IMR-90 (cell line): ENCODE results near the gene MAGI3. TPM values are rescaled to one million over a fixed set of nuclear protein-coding genes. Genes with fewer than 3 reads are reported as not detected.

Source experiments
- ATAC-seq: fragments of 200-7000 bp; cut with Tn5 transposase; 2 replicates; pipeline ENCODE4 v1.9.1; 2020; ENCODE audit warnings: low read depth, mild to moderate bottlenecking, moderate library complexity
- BruUV-seq: library from RNA; stranded (reverse); fragments of 400-500 nt; replicated peaks from 2 replicates; lab custom pipeline; 2021; lab: Mats Ljungman, UMichigan
- CTCF ChIA-PET: fragments of 300-600 bp; formaldehyde crosslinking; extraction: SDS; loops from one replicate; lab custom pipeline; 2021; ENCODE audit warnings: antibody characterized with exemption; lab: Yijun Ruan, JAX
- POLR2A ChIA-PET: fragments of 300-600 bp; sonication (Branson Sonifier 250); formaldehyde crosslinking; loops from one replicate; lab custom pipeline; 2022; ENCODE audit warnings: antibody characterized with exemption; ENCODE audit not compliant: unreplicated experiment; lab: Charles Lee
- DNase-seq: peaks from one replicate; pipeline ENCODE4 v3.0.0; 2013
- H2AFZ ChIP-seq: replicated peaks from 2 replicates; pipeline ENCODE3; 2013; ENCODE audit warnings: low read length, mild to moderate bottlenecking; ENCODE audit not compliant: poor library complexity
- H2AK5ac ChIP-seq: 2 replicates; pipeline ENCODE4 v1.6.1; 2013; ENCODE audit warnings: low read depth, low read length, inconsistent platforms
- H2AK9ac ChIP-seq: replicated peaks from 2 replicates; pipeline ENCODE3; 2013; ENCODE audit warnings: mild to moderate bottlenecking, low read depth, low read length, moderate library complexity; ENCODE audit not compliant: poor library complexity
- H2BK120ac ChIP-seq: 2 replicates; pipeline ENCODE4 v1.6.1; 2013; ENCODE audit warnings: low read depth, low read length, inconsistent platforms
- H2BK15ac ChIP-seq: 3 replicates; pipeline ENCODE4 v1.6.1; 2013; ENCODE audit warnings: low read depth, low read length, inconsistent platforms
- H2BK20ac ChIP-seq: 2 replicates; pipeline ENCODE4 v1.6.1; 2013; ENCODE audit warnings: low read depth, mild to moderate bottlenecking, inconsistent platforms, low read length, moderate library complexity
- H2BK5ac ChIP-seq: 2 replicates; pipeline ENCODE4 v1.6.1; 2013; ENCODE audit warnings: mild to moderate bottlenecking, low read depth, low read length, inconsistent platforms; ENCODE audit not compliant: poor library complexity, severe bottlenecking
- H3K14ac ChIP-seq: replicated peaks from 2 replicates; pipeline ENCODE4 v1.6.1; 2013; ENCODE audit warnings: low read depth, low read length, inconsistent platforms
- H3K18ac ChIP-seq: 2 replicates; pipeline ENCODE4 v1.6.1; 2013; ENCODE audit warnings: low read depth, low read length, control low read depth
- H3K23ac ChIP-seq: 2 replicates; pipeline ENCODE4 v1.6.1; 2013; ENCODE audit warnings: low read depth, low read length, inconsistent platforms
- H3K27ac ChIP-seq: 2 replicates; pipeline ENCODE4 v1.5.1; 2013; ENCODE audit warnings: mild to moderate bottlenecking, control low read depth, low read length; ENCODE audit not compliant: insufficient read depth
- H3K27me3 ChIP-seq: 2 replicates; pipeline ENCODE4 v1.6.1; 2013; ENCODE audit warnings: low read length; ENCODE audit not compliant: control insufficient read depth, insufficient read depth
- H3K36me3 ChIP-seq: 2 replicates; pipeline ENCODE4 v1.6.1; 2013; ENCODE audit warnings: low read length, mixed read lengths; ENCODE audit not compliant: control insufficient read depth, insufficient read depth
- H3K4ac ChIP-seq: 2 replicates; pipeline ENCODE4 v1.6.1; 2013; ENCODE audit warnings: low read depth, low read length, inconsistent platforms
- H3K4me1 ChIP-seq: 2 replicates; pipeline ENCODE4 v1.6.1; 2013; ENCODE audit warnings: low read length, mixed read lengths; ENCODE audit not compliant: control insufficient read depth, insufficient read depth
- H3K4me2 ChIP-seq: 2 replicates; pipeline ENCODE4 v1.6.1; 2013; ENCODE audit warnings: low read depth, mild to moderate bottlenecking, control low read depth, low read length, moderate library complexity
- H3K4me3 ChIP-seq: 2 replicates; pipeline ENCODE4 v1.5.1; 2013; ENCODE audit warnings: low read depth, mild to moderate bottlenecking, control low read depth, low read length, moderate library complexity; ENCODE audit not compliant: insufficient read depth
- H3K56ac ChIP-seq: 2 replicates; pipeline ENCODE4 v1.6.1; 2013; ENCODE audit warnings: low read length, inconsistent platforms; ENCODE audit not compliant: insufficient read depth; ENCODE audit errors: extremely low read depth
- H3K79me1 ChIP-seq, 2 experiments: 2 replicates each; pipeline ENCODE4 v1.6.1; 2013; ENCODE audit warnings: low read length in 2 of 2, inconsistent platforms in 1 of 2, low read depth in 1 of 2
- H3K9ac ChIP-seq: 2 replicates; pipeline ENCODE4 v1.6.1; 2013; ENCODE audit warnings: low read depth, low read length, control low read depth
- H3K9me1 ChIP-seq: 2 replicates; pipeline ENCODE4 v1.6.1; 2013; ENCODE audit warnings: low read length, inconsistent platforms; ENCODE audit not compliant: insufficient read depth
- H3K9me3 ChIP-seq: 2 replicates; pipeline ENCODE4 v1.6.1; 2013; ENCODE audit warnings: low read length; ENCODE audit not compliant: control insufficient read depth, insufficient read depth
- H4K20me1 ChIP-seq: 2 replicates; pipeline ENCODE4 v1.6.1; 2013; ENCODE audit warnings: low read length, inconsistent platforms; ENCODE audit not compliant: insufficient read depth
- H4K5ac ChIP-seq: 2 replicates; pipeline ENCODE4 v1.6.1; 2013; ENCODE audit warnings: mild to moderate bottlenecking, low read depth, low read length, control low read depth
- H4K8ac ChIP-seq, 2 experiments: 2 replicates each; pipeline ENCODE4 v1.6.1; 2013; ENCODE audit warnings: low read depth in 2 of 2, low read length in 2 of 2, control low read depth in 1 of 2, inconsistent platforms in 1 of 2
- H4K91ac ChIP-seq: 2 replicates; pipeline ENCODE4 v1.6.1; 2013; ENCODE audit warnings: low read depth, low read length, inconsistent platforms; ENCODE audit not compliant: insufficient read depth
- BHLHE40 ChIP-seq: fragments of 150-350 bp; IDR thresholded peaks from 2 replicates; pipeline ENCODE4 v1.6.1; 2016; ENCODE audit warnings: mild to moderate bottlenecking, low read depth, low read length
- CEBPB ChIP-seq: IDR thresholded peaks from 2 replicates; pipeline ENCODE4 v1.6.1; 2012; ENCODE audit warnings: low read depth, low read length, improper control_type of control experiment
- CHD1 ChIP-seq: IDR thresholded peaks from 2 replicates; pipeline ENCODE4 v1.6.1; 2012; ENCODE audit warnings: low read depth, low read length, improper control_type of control experiment
- CTCF ChIP-seq: conservative IDR thresholded peaks from 2 replicates; pipeline ENCODE4 v1.5.1; 2012; ENCODE audit warnings: mild to moderate bottlenecking, low read depth, low read length, improper control_type of control experiment
- FOS ChIP-seq: fragments of 150-350 bp; IDR thresholded peaks from 2 replicates; pipeline ENCODE4 v1.6.1; 2016; ENCODE audit warnings: low read depth, low read length
- MAFK ChIP-seq: IDR thresholded peaks from 2 replicates; pipeline ENCODE4 v1.6.1; 2012; ENCODE audit warnings: low read depth, low read length, improper control_type of control experiment
- MAZ ChIP-seq: IDR thresholded peaks from 2 replicates; pipeline ENCODE4 v1.6.1; 2012; ENCODE audit warnings: low read depth, mild to moderate bottlenecking, low read length, improper control_type of control experiment, moderate library complexity, borderline replicate concordance
- MXI1 ChIP-seq: IDR thresholded peaks from 2 replicates; pipeline ENCODE4 v1.6.1; 2012; ENCODE audit warnings: low read depth, mild to moderate bottlenecking, low read length, moderate library complexity, borderline replicate concordance
- NFE2L2 ChIP-seq: fragments of 150-350 bp; IDR thresholded peaks from 2 replicates; pipeline ENCODE4 v1.6.1; 2016; ENCODE audit warnings: low read depth, mild to moderate bottlenecking, low read length
- RAD21 ChIP-seq: IDR thresholded peaks from 2 replicates; pipeline ENCODE4 v1.6.1; 2012; ENCODE audit warnings: low read length, improper control_type of control experiment
- USF2 ChIP-seq: fragments of 150-350 bp; IDR thresholded peaks from 2 replicates; pipeline ENCODE4 v1.6.1; 2017; ENCODE audit warnings: mild to moderate bottlenecking, antibody characterized with exemption, low read length, low read depth
- WGBS, 2 experiments: methylation state at CpG; one replicate each; pipeline versions ENCODE4 v1.1.5 to v1.1.7; 2013; ENCODE audit warnings: missing lambda C conversion rate in 2 of 2; ENCODE audit not compliant: insufficient read length in 1 of 2; ENCODE audit errors: extremely low coverage in 2 of 2; 5-methylcytosine and 5-hydroxymethylcytosine counted together
- dilution Hi-C: fragments of 300-500 bp; cut with HindIII; formaldehyde crosslinking; loops from one replicate; pipeline ENCODE4 v1.14.3; 2018; ENCODE audit warnings: low sequenced_read_pairs; ENCODE audit not compliant: unreplicated experiment
- in situ Hi-C: fragments of 300-500 bp; cut with MboI; formaldehyde crosslinking; loops from 3 replicates; pipeline ENCODE4 v1.14.3; 2019; ENCODE audit warnings: low sequenced_read_pairs, inconsistent platforms, mixed read lengths
- intact Hi-C: fragments of 100-400 bp; cut with micrococcal nuclease; formaldehyde crosslinking; loops from 2 replicates; pipeline ENCODE4 v1.10.0; 2022
- polyA plus RNA-seq, 3 experiments: library from polyadenylated mRNA; depleted of rRNA; stranded (reverse); fragments of >200 nt; gene quantifications; 2 replicates each; pipeline ENCODE4 v1.2.3, GENCODE V29; 2012; ENCODE audit warnings: low replicate concordance in 1 of 3
- total RNA-seq: library from RNA; depleted of rRNA; stranded (reverse); fragments of >200 nt; gene quantifications from 2 replicates; pipeline ENCODE4 v1.2.3, GENCODE V29; 2012

The MAGI3 gene
- total and polyA plus RNA-seq, 2 of the 4 experiments (the other 2 are of a cell fraction) = 2.5 to 8.8 TPM

GRCh38 chr1:113388621-113389358 is 1.5 kb upstream of the MAGI3 start (continued):
- no peak for TF ChIP-seq USF2

DNA sequence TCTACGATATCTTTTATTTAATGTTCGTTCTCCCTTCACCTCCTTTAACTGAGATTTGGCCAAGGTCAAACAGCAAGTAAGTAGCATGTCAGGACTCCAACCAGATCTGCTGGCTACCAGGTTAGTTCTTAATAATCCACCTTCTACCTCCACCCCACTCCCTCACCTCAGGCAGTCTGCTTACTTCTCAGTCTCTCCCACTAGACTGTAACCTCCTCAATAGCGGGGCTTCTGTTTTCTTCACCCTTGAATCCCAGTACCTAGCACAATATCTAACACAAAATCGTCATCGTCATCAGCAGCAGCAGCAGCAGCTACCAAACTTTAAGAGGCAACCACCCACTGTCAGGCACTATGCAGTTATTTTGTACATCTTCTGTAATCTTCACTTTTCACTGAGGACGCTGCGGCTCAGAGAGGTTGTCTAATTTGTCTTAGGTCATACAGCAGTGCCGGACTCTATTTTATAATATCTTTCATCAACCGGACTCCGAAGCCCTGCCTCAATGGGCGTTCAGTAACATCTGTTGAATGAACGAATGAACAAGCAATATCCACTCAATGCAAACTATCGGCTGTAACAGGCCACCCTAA is 859 bp upstream of the MAGI3 start:
- CTCF ChIA-PET = interaction anchor here (0.7 to 1.3 kb wide), 2 partner anchors 51 to 129 kb away, joined by 3 to 4 read pairs; no protein-coding TSS in a partner anchor
- DNase-seq (no peak), ATAC-seq (peak; percentile 0; the same call in 1 of the 2 replicates)
- Histone ChIP-seq H3K27me3 (no peaks in the 10 kb centered on the region), H4K20me1 (peaks cover 5% of the 10 kb centered on the region; the same call in 1 of the 2 replicates), H3K4me3 (peak overlapping the region; percentile 72), H3K18ac (no peak overlapping the region), H3K9ac (peak overlapping the region; percentile 48), H4K91ac (no peak overlapping the region), H3K4ac (no peak overlapping the region; the same call in 1 of the 2 replicates), H3K9me3 (peaks cover 2% of the 10 kb centered on the region; the same call in 1 of the 2 replicates), H3K4me1 (peaks cover 6% of the 10 kb centered on the region), H3K4me2 (peak overlapping the region; percentile 98), H3K9me1 (no peaks in the 10 kb centered on the region), H4K8ac (peak overlapping the region in 1 of 2 experiments; percentile 25; a peak in 1 of 4 replicates), H2BK5ac (peak overlapping the region; percentile 4), H3K36me3 (no peaks in the 10 kb centered on the region), H3K79me1 (peaks cover 12 to 13% of the 10 kb centered on the region in 2 experiments), H2BK120ac (no peak overlapping the region; the same call in 1 of the 2 replicates), H4K5ac (no peak overlapping the region), H3K56ac (peak overlapping the region; percentile 49; the same call in 1 of the 2 replicates), H2BK15ac (no peak overlapping the region), H3K27ac (peak overlapping the region; percentile 5), H3K14ac (peak overlapping the region; percentile 70; the same call in 1 of the 2 replicates), H2AFZ (peak overlapping the region; percentile 88), H3K23ac (peak overlapping the region; percentile 82), H2BK20ac (no peak overlapping the region), H2AK5ac (no peak overlapping the region), H2AK9ac (no peak overlapping the region)
- WGBS, 2 experiments = 4% methylated on average over 5 of the region's 13 CpGs; no CpG with 5 or more reads in 1 of the 2 experiments
- BruUV-seq = no TSS peak
- POLR2A ChIA-PET = no interaction called here
- intact Hi-C loops (no loop called here), dilution Hi-C loops (no loop called here), in situ Hi-C loops (loop anchor here (10.0 kb wide), 2 partner anchors 65 to 265 kb away; no protein-coding TSS in a partner anchor)
- TF ChIP-seq RAD21 (no peak), CEBPB (no peak), USF2 (no peak), FOS (no peak), MXI1 (no peak), NFE2L2 (no peak), MAZ (no peak), MAFK (no peak), CHD1 (no peak), CTCF (no peak), BHLHE40 (no peak)
